Measurements from ENCODE around the gene CCNE1.

DNA sequence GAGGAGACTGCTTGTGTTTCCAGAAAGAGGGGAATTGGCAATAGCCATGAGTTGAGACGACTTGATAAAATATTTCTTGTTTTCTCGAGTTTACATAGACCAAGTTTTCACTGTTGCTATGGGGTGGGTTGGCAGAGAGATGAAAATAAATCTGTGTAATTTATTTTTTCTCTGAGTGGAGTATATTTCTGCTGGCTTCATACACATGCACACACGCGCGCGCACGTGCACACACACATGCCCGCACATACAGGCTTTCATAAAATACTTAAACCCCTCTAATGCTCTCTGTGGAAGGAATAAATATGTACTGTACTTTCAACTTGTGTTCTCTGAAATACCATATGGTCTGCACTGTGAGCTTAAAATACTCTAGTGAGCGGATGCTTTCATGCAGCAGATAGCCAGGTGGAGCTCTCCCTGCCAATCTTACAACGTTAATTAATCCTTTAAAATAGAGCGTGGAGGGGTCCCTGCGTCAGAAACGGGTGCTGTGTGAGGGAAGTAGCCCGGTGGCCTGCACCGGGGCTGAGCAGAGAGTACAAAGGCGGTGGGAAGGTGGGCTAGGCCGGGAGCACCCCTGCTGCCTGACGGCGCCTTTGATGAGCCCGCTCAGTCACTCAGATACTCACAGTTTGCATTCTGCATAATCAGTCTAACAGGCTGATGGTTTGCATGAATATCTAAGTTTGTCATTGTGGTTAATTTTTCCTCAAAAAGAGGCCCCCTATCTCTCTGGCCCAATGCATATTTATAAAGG is 44.1 kb downstream of the CCNE1 start:
- TF ChIP-seq, protein P1, sequence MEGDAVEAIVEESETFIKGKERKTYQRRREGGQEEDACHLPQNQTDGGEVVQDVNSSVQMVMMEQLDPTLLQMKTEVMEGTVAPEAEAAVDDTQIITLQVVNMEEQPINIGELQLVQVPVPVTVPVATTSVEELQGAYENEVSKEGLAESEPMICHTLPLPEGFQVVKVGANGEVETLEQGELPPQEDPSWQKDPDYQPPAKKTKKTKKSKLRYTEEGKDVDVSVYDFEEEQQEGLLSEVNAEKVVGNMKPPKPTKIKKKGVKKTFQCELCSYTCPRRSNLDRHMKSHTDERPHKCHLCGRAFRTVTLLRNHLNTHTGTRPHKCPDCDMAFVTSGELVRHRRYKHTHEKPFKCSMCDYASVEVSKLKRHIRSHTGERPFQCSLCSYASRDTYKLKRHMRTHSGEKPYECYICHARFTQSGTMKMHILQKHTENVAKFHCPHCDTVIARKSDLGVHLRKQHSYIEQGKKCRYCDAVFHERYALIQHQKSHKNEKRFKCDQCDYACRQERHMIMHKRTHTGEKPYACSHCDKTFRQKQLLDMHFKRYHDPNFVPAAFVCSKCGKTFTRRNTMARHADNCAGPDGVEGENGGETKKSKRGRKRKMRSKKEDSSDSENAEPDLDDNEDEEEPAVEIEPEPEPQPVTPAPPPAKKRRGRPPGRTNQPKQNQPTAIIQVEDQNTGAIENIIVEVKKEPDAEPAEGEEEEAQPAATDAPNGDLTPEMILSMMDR (IDR thresholded peaks at IDR 0.05) = no peak
- TF ChIP-seq POLR2A (IDR thresholded peaks at IDR 0.05) = no peak
